ENCODE results near the gene PCK2. TPM values are rescaled to one million over a fixed set of nuclear protein-coding genes. Genes with fewer than 3 reads are reported as not detected.

The PCK2 gene
- total and polyA plus RNA-seq, 2 donors (not counting 3 experiments of a cell fraction or from before 2014, with no cell fraction given): 23.5 to 24.5 TPM

- dilution Hi-C loops (cut with MboI; ENCODE audit: extremely low pct_ligation_motif_present, low sequenced_read_pairs): no loop called here
- FAIRE-seq: no peak
Measured at GRCh38 chr14:24116128-24116814, 22.2 kb downstream of the PCK2 start.

GRCh38 chr14:24117179-24117578 lies 23.1 kb downstream of the PCK2 start:
- Histone ChIP-seq H3K9ac (replicated peaks; ENCODE audit: extremely low read depth, insufficient read depth, low read length) (no peak overlapping the region), H3K27ac (ENCODE audit: insufficient read depth, low read depth, low read length) (no peak overlapping the region), H3K4me2 (ENCODE audit: insufficient read depth, low read length) (no peak overlapping the region), H2AFZ (ENCODE audit: low read depth, low read length) (no peak overlapping the region), H4K20me1 (replicated peaks; ENCODE audit: control insufficient read depth, extremely low read depth, insufficient read depth, low read length) (no peaks in the 10 kb centered on the region), H3K79me2 (ENCODE audit: control insufficient read depth, insufficient read depth, low read length) (no peaks in the 10 kb centered on the region), H3K4me1 (ENCODE audit: control insufficient read depth, extremely low read depth, insufficient read depth, low read length) (peaks cover 13% of the 10 kb centered on the region), H3K27me3 (ENCODE audit: control insufficient read depth in 2 of 2, insufficient read depth in 2 of 2, low read length in 2 of 2) (no peaks in the 10 kb centered on the region), H3K36me3 (ENCODE audit: control insufficient read depth in 2 of 2, extremely low read depth in 1 of 2, insufficient read depth in 2 of 2, low read length in 2 of 2) (peaks cover 8 to 25% of the 10 kb centered on the region in 2 experiments), H3K9me3 (replicated peaks; ENCODE audit: control insufficient read depth, insufficient read depth, low read length) (no peaks in the 10 kb centered on the region), H3K9me1 (replicated peaks; ENCODE audit: control insufficient read depth, extremely low read depth, insufficient read depth, low read length) (no peaks in the 10 kb centered on the region), H3K4me3 (replicated peaks in 1 of 3; ENCODE audit: insufficient read depth in 1 of 3, low read depth in 1 of 3, low read length in 3 of 3) (no peak overlapping the region)
- ChIA-PET POLR2A (interaction anchor here (1.6 kb wide), 1 partner anchor 24 kb away, joined by 4 read pairs; the partner anchor contains the start of gene EMC9), CTCF (interaction anchor here (1.0 to 3.3 kb wide), 4 partner anchors 9 to 59 kb away, joined by 4 to 10 read pairs (median 7); partner anchors contain the start of genes IRF9 and PSME1)
- intact Hi-C loops (cut with micrococcal nuclease): no loop called here
- no TSS peak for BruUV-seq (replicated peaks)
- no peak for FAIRE-seq
- dilution Hi-C loops (cut with MboI; ENCODE audit: extremely low pct_ligation_motif_present, low sequenced_read_pairs): no loop called here
- no peak for TF ChIP-seq CTCF (IDR thresholded peaks at IDR 0.05; ENCODE audit: extremely low read depth in 1 of 2, insufficient read depth in 1 of 2, low read depth in 1 of 2, low read length in 2 of 2)
- no peak for TF ChIP-seq FOS (IDR thresholded peaks at IDR 0.05; ENCODE audit: borderline replicate concordance, insufficient read depth, low read length)
- no peak for TF ChIP-seq POLR2AphosphoS5 (IDR thresholded peaks at IDR 0.05; ENCODE audit: insufficient read depth, low read depth, low read length)
- no peak for TF ChIP-seq MAX (IDR thresholded peaks at IDR 0.05; ENCODE audit: insufficient read depth, insufficient read length)
- TF ChIP-seq GATA2 (IDR thresholded peaks at IDR 0.05; ENCODE audit: insufficient read depth, insufficient read length, low read depth, low read length): no peak
- no peak for TF ChIP-seq POLR2A (IDR thresholded peaks at IDR 0.05; ENCODE audit: low read depth, low read length)
- TF ChIP-seq JUN (IDR thresholded peaks at IDR 0.05; ENCODE audit: borderline replicate concordance, insufficient read depth, insufficient read length, low read depth): no peak
- no peak for TF ChIP-seq MYC (IDR thresholded peaks at IDR 0.05; ENCODE audit: low read depth, low read length)
- no peak for TF ChIP-seq EZH2 (IDR thresholded peaks at IDR 0.05; ENCODE audit: borderline replicate concordance, low read depth, low read length, severe bottlenecking)
- DNase-seq (ENCODE audit: low read depth, low spot score): no peak

More at GRCh38 chr14:24116128-24116814, 22.2 kb downstream of the PCK2 start:
- TF ChIP-seq MYC (IDR thresholded peaks at IDR 0.05; ENCODE audit: low read depth, low read length) (no peak), GATA2 (IDR thresholded peaks at IDR 0.05; ENCODE audit: insufficient read depth, insufficient read length, low read depth, low read length) (no peak), POLR2A (IDR thresholded peaks at IDR 0.05; ENCODE audit: low read depth, low read length) (no peak), POLR2AphosphoS5 (IDR thresholded peaks at IDR 0.05; ENCODE audit: insufficient read depth, low read depth, low read length) (no peak)
- Histone ChIP-seq H3K27me3 (ENCODE audit: control insufficient read depth in 2 of 2, insufficient read depth in 2 of 2, low read length in 2 of 2) (no peaks in the 10 kb centered on the region), H3K36me3 (ENCODE audit: control insufficient read depth in 2 of 2, extremely low read depth in 1 of 2, insufficient read depth in 2 of 2, low read length in 2 of 2) (peaks cover 8 to 21% of the 10 kb centered on the region in 2 experiments), H3K79me2 (ENCODE audit: control insufficient read depth, insufficient read depth, low read length) (no peaks in the 10 kb centered on the region), H3K4me3 (replicated peaks in 1 of 3; ENCODE audit: insufficient read depth in 1 of 3, low read depth in 1 of 3, low read length in 3 of 3) (no peak overlapping the region), H3K9ac (replicated peaks; ENCODE audit: extremely low read depth, insufficient read depth, low read length) (no peak overlapping the region), H3K4me2 (ENCODE audit: insufficient read depth, low read length) (no peak overlapping the region), H3K27ac (ENCODE audit: insufficient read depth, low read depth, low read length) (no peak overlapping the region), H2AFZ (ENCODE audit: low read depth, low read length) (no peak overlapping the region), H3K9me1 (replicated peaks; ENCODE audit: control insufficient read depth, extremely low read depth, insufficient read depth, low read length) (no peaks in the 10 kb centered on the region), H3K9me3 (replicated peaks; ENCODE audit: control insufficient read depth, insufficient read depth, low read length) (no peaks in the 10 kb centered on the region), H4K20me1 (replicated peaks; ENCODE audit: control insufficient read depth, extremely low read depth, insufficient read depth, low read length) (no peaks in the 10 kb centered on the region), H3K4me1 (ENCODE audit: control insufficient read depth, extremely low read depth, insufficient read depth, low read length) (peaks cover 13% of the 10 kb centered on the region)
- no peak for DNase-seq (ENCODE audit: low read depth, low spot score)
- CTCF ChIA-PET: interaction anchor here (1.0 to 3.3 kb wide), 6 partner anchors 10 to 58 kb away, joined by 3 to 16 read pairs (median 7); partner anchors contain the start of genes IRF9 and PSME1
- intact Hi-C loops (cut with micrococcal nuclease): no loop called here
- POLR2A ChIA-PET: interaction anchor here (1.6 kb wide), 1 partner anchor 25 kb away, joined by 4 read pairs; the partner anchor contains the start of gene EMC9
- BruUV-seq (replicated peaks): no TSS peak
